Thyroid gland (tissue), 4 donors: Measurements from ENCODE around the gene TBC1D1.

Experiments used
- POLR2A ChIP-seq, 2 donors: fragments of 450-650 bp; IDR thresholded peaks; one replicate each; pipeline ENCODE4 v1.6.1; 2017; ENCODE audit warnings: antibody characterized with exemption in 2 of 2, mild to moderate bottlenecking in 2 of 2, moderate library complexity in 1 of 2
- TF ChIP-seq, protein P1 (sequence below), 6 experiments: fragments of 200-600 bp in 3 of 6; fragments of 450-650 bp in 3 of 6; sonication (generic) in 3 of 6; IDR thresholded peaks; one replicate each; pipeline ENCODE4 v1.5.1; 2016 to 2019; ENCODE audit warnings: antibody characterized with exemption in 6 of 6, mild to moderate bottlenecking in 2 of 6, inconsistent platforms in 1 of 6, moderate library complexity in 1 of 6

DNA sequence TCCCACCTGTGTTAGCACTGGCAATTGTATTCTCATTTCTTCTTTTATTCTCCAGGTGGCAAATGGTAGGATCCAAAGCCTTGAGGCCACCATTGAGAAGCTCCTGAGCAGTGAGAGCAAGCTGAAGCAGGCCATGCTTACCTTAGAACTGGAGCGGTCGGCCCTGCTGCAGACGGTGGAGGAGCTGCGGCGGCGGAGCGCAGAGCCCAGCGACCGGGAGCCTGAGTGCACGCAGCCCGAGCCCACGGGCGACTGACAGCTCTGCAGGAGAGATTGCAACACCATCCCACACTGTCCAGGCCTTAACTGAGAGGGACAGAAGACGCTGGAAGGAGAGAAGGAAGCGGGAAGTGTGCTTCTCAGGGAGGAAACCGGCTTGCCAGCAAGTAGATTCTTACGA is 246.2 kb downstream of the TBC1D1 start:
- no peak for TF ChIP-seq POLR2A (IDR thresholded peaks at IDR 0.05)
- TF ChIP-seq, protein P1, sequence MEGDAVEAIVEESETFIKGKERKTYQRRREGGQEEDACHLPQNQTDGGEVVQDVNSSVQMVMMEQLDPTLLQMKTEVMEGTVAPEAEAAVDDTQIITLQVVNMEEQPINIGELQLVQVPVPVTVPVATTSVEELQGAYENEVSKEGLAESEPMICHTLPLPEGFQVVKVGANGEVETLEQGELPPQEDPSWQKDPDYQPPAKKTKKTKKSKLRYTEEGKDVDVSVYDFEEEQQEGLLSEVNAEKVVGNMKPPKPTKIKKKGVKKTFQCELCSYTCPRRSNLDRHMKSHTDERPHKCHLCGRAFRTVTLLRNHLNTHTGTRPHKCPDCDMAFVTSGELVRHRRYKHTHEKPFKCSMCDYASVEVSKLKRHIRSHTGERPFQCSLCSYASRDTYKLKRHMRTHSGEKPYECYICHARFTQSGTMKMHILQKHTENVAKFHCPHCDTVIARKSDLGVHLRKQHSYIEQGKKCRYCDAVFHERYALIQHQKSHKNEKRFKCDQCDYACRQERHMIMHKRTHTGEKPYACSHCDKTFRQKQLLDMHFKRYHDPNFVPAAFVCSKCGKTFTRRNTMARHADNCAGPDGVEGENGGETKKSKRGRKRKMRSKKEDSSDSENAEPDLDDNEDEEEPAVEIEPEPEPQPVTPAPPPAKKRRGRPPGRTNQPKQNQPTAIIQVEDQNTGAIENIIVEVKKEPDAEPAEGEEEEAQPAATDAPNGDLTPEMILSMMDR (IDR thresholded peaks at IDR 0.05) = no peak
